ENCODE results near the gene NDUFA11. TPM values are rescaled to one million over a fixed set of nuclear protein-coding genes. Genes with fewer than 3 reads are reported as not detected.

The NDUFA11 gene
- total RNA-seq, 2 experiments from 2014 or later: 280 to 293 TPM

DNA sequence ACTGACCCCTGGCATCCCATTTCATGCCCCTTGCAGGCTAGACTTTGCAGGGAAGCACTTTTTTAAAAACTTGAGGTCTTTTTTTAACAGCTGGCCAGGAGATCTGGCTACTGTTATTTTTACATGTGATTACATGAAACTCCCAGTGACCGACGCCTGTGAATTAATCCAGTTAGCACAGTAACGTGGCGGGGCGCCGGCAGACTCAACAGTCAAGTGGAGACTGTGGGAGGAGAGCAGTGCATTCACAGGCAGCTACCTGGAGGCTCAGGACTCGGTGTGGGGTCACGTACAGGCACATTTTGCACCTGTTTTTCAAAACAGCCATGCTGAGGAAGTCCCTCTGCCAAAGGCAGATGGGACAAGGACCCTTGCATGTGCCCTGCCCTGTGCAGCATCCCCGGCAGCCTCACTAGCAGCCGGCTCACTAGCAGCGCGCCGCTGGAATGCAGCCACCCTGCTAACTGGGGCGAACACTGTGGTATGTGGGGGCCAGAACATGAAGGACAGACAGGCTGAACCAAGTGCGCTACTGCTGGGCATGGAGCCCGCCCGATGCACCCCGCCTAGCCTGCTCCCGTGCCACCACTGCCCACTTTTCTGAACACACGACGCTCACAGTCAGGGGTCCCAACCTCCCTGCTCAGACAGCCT is 29.1 kb upstream of the NDUFA11 start:
- CTCF ChIA-PET (ENCODE audit: unreplicated experiment): no interaction called here
- Histone ChIP-seq H2AFZ (ENCODE audit: low read length) (no peak overlapping the region), H3K79me2 (ENCODE audit: insufficient read depth, low read depth, low read length) (no peaks in the 10 kb centered on the region), H3K4me1 (ENCODE audit: insufficient read depth, low read length, poor library complexity, severe bottlenecking) (peaks cover 8% of the 10 kb centered on the region), H3K27ac (ENCODE audit: low read depth, low read length, poor library complexity, severe bottlenecking) (no peak overlapping the region), H3K4me3 (ENCODE audit: low read depth, low read length, poor library complexity, severe bottlenecking) (no peak overlapping the region), H3K9me2 (ENCODE audit: insufficient read depth, low read length) (no peaks in the 10 kb centered on the region), H3K4me2 (ENCODE audit: low read length) (no peak overlapping the region), H4K20me1 (ENCODE audit: insufficient read depth, low read length) (no peaks in the 10 kb centered on the region), H3K36me3 (ENCODE audit: insufficient read depth, low read length) (peaks cover 91% of the 10 kb centered on the region), H3K9me3 (ENCODE audit: low read length) (no peaks in the 10 kb centered on the region)
- TF ChIP-seq EZH2phosphoT487 (IDR thresholded peaks at IDR 0.05; ENCODE audit: borderline replicate concordance, low read depth, low read length) (no peak), CTCF (conservative IDR thresholded peaks at IDR 0.05; ENCODE audit: low read length) (no peak)
- no TSS peak for BruUV-seq (replicated peaks)
- intact Hi-C loops (cut with micrococcal nuclease; ENCODE audit: unreplicated experiment): no loop called here
- POLR2A ChIA-PET: no interaction called here
- DNase-seq (ENCODE audit: low spot score): no peak

DNA sequence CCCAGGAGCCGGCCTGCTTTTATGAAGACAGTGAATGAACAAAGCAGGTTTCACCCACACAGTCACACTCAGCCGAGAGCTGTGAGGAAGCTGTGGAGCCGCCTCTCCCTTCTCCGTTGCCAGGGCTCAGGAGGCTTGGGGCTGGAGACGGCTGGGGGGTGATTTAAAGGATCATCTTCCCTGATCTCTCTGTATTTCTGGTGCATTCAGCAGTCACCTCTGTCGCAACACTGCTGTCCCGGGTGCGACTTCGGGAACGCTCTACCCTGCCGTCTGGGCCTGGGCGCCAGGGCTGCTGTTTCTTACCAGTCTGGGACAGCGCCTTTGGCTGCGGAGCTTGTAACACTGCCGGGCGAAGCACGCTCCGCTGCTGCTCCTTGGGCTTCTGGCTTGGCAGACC is 28.6 kb upstream of the NDUFA11 start:
- no peak for TF ChIP-seq EZH2phosphoT487 (IDR thresholded peaks at IDR 0.05; ENCODE audit: borderline replicate concordance, low read depth, low read length)
- TF ChIP-seq CTCF (conservative IDR thresholded peaks at IDR 0.05; ENCODE audit: low read length): no peak
- no peaks in the 10 kb centered on the region for H4K20me1 ChIP-seq (ENCODE audit: insufficient read depth, low read length)

GRCh38 chr19:5931251-5931650 is 27.7 kb upstream of the NDUFA11 start:
- TF ChIP-seq CTCF (conservative IDR thresholded peaks at IDR 0.05; ENCODE audit: low read length): no peak
- TF ChIP-seq EZH2phosphoT487 (IDR thresholded peaks at IDR 0.05; ENCODE audit: borderline replicate concordance, low read depth, low read length): no peak
- H3K36me3 ChIP-seq (ENCODE audit: insufficient read depth, low read length): peaks cover 94% of the 10 kb centered on the region
- H4K20me1 ChIP-seq (ENCODE audit: insufficient read depth, low read length): no peaks in the 10 kb centered on the region
- no peaks in the 10 kb centered on the region for H3K9me2 ChIP-seq (ENCODE audit: insufficient read depth, low read length)
- DNase-seq (ENCODE audit: low spot score): no peak
- H3K9me3 ChIP-seq (ENCODE audit: low read length): no peaks in the 10 kb centered on the region
- BruUV-seq (replicated peaks): no TSS peak
- no peaks in the 10 kb centered on the region for H3K79me2 ChIP-seq (ENCODE audit: insufficient read depth, low read depth, low read length)
- ChIA-PET CTCF (ENCODE audit: unreplicated experiment) (no interaction called here), POLR2A (no interaction called here)
- H3K4me1 ChIP-seq (ENCODE audit: insufficient read depth, low read length, poor library complexity, severe bottlenecking): peaks cover 14% of the 10 kb centered on the region
- no peak overlapping the region for H3K4me3 ChIP-seq (ENCODE audit: low read depth, low read length, poor library complexity, severe bottlenecking)
- intact Hi-C loops (cut with micrococcal nuclease; ENCODE audit: unreplicated experiment): no loop called here
- H3K4me2 ChIP-seq (ENCODE audit: low read length): no peak overlapping the region
- no peak overlapping the region for H2AFZ ChIP-seq (ENCODE audit: low read length)
- no peak overlapping the region for H3K27ac ChIP-seq (ENCODE audit: low read depth, low read length, poor library complexity, severe bottlenecking)

More for the DNA sequence above, 28.6 kb upstream of the NDUFA11 start:
- ChIA-PET POLR2A (no interaction called here), CTCF (ENCODE audit: unreplicated experiment) (no interaction called here)
- Histone ChIP-seq H3K9me2 (ENCODE audit: insufficient read depth, low read length) (no peaks in the 10 kb centered on the region), H3K4me1 (ENCODE audit: insufficient read depth, low read length, poor library complexity, severe bottlenecking) (peaks cover 14% of the 10 kb centered on the region), H3K4me3 (ENCODE audit: low read depth, low read length, poor library complexity, severe bottlenecking) (no peak overlapping the region), H3K79me2 (ENCODE audit: insufficient read depth, low read depth, low read length) (no peaks in the 10 kb centered on the region), H3K9me3 (ENCODE audit: low read length) (no peaks in the 10 kb centered on the region), H3K4me2 (ENCODE audit: low read length) (no peak overlapping the region), H2AFZ (ENCODE audit: low read length) (no peak overlapping the region), H3K36me3 (ENCODE audit: insufficient read depth, low read length) (peaks cover 91% of the 10 kb centered on the region), H3K27ac (ENCODE audit: low read depth, low read length, poor library complexity, severe bottlenecking) (no peak overlapping the region)
- intact Hi-C loops (cut with micrococcal nuclease; ENCODE audit: unreplicated experiment): no loop called here
- no peak for DNase-seq (ENCODE audit: low spot score)
- BruUV-seq (replicated peaks): no TSS peak

All from OCI-LY7 (cell line).